ENCODE measurements around the gene IL25.
"Not testable (repeated sequence)": the region's sequence is repeated elsewhere in the genome, so short reads cannot be mapped to it uniquely, and the experiment has no call there.

IL25 gene

DNA sequence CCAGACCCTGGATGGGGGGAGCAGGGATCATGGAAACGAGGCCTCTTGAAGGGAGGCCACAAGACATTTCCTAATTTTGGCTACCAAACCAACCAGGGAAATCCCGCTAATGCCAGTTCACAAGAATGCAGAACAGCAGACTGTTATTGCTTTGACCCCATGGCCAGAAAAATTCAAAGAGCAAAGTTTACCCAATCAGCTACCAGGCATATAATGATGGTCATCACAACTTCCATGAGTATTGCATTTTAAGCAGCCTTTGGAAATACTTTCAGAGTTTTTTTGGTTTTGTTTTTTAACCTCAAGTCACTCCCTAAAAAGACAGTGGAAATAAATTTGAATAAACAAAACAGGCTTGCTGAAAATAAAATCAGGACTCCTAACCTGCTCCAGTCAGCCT is at the start of gene IL25:
TSS of gene IL25 (plus strand) at position 301 of the 400 bp plus-strand sequence.
- Histone ChIP-seq H3K4me1 (ENCODE audit: insufficient read depth, low read length) (no peaks in the 10 kb centered on the region), H3K36me3 (ENCODE audit: insufficient read depth, low read length) (no peaks in the 10 kb centered on the region), H2AFZ (ENCODE audit: low read depth, low read length) (no peak within 1 kb of the TSS), H3K27me3 (ENCODE audit: insufficient read depth, low read length) (peaks cover 40% of the 10 kb centered on the region), H3K4me3 (ENCODE audit: low read length) (no peak within 1 kb of the TSS), H3K9me3 (ENCODE audit: low read length) (no peaks in the 10 kb centered on the region)

GRCh38 chr14:23323838-23324454 is 48.7 kb upstream of the IL25 start:
- H3K4me1 ChIP-seq (ENCODE audit: insufficient read depth, low read length): peaks cover 19% of the 10 kb centered on the region
- H3K9me3 ChIP-seq (ENCODE audit: low read length): no peaks in the 10 kb centered on the region
- H3K27me3 ChIP-seq (ENCODE audit: insufficient read depth, low read length): no peaks in the 10 kb centered on the region
- H2AFZ ChIP-seq (ENCODE audit: low read depth, low read length): no peak overlapping the region
- H3K36me3 ChIP-seq (ENCODE audit: insufficient read depth, low read length): peaks cover 30% of the 10 kb centered on the region
- H3K4me3 ChIP-seq (ENCODE audit: low read length): no peak overlapping the region

- Histone ChIP-seq H3K36me3 (ENCODE audit: insufficient read depth, low read length) (peaks cover 30% of the 10 kb centered on the region), H3K27me3 (ENCODE audit: insufficient read depth, low read length) (no peaks in the 10 kb centered on the region), H3K4me1 (ENCODE audit: insufficient read depth, low read length) (peaks cover 19% of the 10 kb centered on the region), H3K9me3 (ENCODE audit: low read length) (no peaks in the 10 kb centered on the region), H3K4me3 (ENCODE audit: low read length) (no peak overlapping the region), H2AFZ (ENCODE audit: low read depth, low read length) (no peak overlapping the region)
Observed at GRCh38 chr14:23324455-23324846, 48.2 kb upstream of the IL25 start.

GRCh38 chr14:23324993-23325392 is 47.6 kb upstream of the IL25 start:
- Histone ChIP-seq H3K36me3 (ENCODE audit: insufficient read depth, low read length) (peaks cover 30% of the 10 kb centered on the region), H3K4me3 (ENCODE audit: low read length) (no peak overlapping the region)

GRCh38 chr14:23325746-23326145 is 46.9 kb upstream of the IL25 start:
- not testable (repeated sequence) for H2AFZ ChIP-seq (ENCODE audit: low read depth, low read length); H3K4me3 ChIP-seq (ENCODE audit: low read length); H3K27me3 ChIP-seq (ENCODE audit: insufficient read depth, low read length); H3K9me3 ChIP-seq (ENCODE audit: low read length)
- peaks cover 30% of the 10 kb centered on the region for H3K36me3 ChIP-seq (ENCODE audit: insufficient read depth, low read length)
- peaks cover 10% of the 10 kb centered on the region for H3K4me1 ChIP-seq (ENCODE audit: insufficient read depth, low read length)

More at GRCh38 chr14:23324993-23325392, 47.6 kb upstream of the IL25 start:
- Histone ChIP-seq H3K27me3 (ENCODE audit: insufficient read depth, low read length) (no peaks in the 10 kb centered on the region), H2AFZ (ENCODE audit: low read depth, low read length) (no peak overlapping the region), H3K9me3 (ENCODE audit: low read length) (no peaks in the 10 kb centered on the region), H3K4me1 (ENCODE audit: insufficient read depth, low read length) (peaks cover 17% of the 10 kb centered on the region)

DNA sequence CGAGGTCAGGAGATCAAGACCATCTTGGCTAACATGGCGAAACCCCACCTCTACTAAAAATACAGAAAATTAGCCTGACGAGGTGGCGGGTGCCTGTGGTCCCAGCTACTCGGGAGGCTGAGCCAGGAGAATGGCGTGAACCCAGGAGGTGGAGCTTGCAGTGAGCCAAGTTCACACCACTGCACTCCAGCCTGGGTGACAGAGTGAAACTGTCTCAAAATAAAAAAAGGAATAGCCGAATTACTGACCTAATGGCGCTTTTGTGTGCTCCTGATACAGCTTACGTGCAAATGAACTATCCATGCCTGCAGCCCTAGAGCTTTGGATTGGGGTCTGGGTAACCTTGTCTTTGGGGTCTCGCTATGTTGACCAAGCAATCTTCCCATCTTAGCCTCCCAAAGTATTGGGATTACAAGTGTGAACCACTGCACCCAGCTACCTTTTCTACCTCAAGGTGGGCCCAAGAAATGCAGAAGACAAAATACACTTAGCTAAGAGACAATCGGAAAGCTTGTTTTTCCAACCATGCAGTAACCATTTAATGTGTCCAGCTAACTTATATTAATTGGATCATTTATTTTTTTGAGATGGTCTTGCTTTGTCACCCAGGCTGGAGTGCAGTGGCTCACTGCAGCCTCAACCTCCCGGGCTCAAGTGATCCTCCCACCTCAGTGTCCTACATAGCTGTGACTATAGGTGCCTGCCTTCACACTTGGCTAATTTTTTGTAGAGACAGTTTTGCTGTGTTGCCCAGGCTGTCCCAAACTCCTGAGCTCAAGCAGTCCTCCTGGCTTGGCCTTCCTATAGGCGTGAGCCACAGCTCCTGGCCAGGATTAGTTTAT is 45.9 kb upstream of the IL25 start:
- Histone ChIP-seq H3K27me3 (ENCODE audit: insufficient read depth, low read length) (no peaks in the 10 kb centered on the region), H3K4me1 (ENCODE audit: insufficient read depth, low read length) (peaks cover 10% of the 10 kb centered on the region), H2AFZ (ENCODE audit: low read depth, low read length) (no peak overlapping the region), H3K36me3 (ENCODE audit: insufficient read depth, low read length) (peaks cover 30% of the 10 kb centered on the region), H3K9me3 (ENCODE audit: low read length) (no peaks in the 10 kb centered on the region), H3K4me3 (ENCODE audit: low read length) (no peak overlapping the region)

DNA sequence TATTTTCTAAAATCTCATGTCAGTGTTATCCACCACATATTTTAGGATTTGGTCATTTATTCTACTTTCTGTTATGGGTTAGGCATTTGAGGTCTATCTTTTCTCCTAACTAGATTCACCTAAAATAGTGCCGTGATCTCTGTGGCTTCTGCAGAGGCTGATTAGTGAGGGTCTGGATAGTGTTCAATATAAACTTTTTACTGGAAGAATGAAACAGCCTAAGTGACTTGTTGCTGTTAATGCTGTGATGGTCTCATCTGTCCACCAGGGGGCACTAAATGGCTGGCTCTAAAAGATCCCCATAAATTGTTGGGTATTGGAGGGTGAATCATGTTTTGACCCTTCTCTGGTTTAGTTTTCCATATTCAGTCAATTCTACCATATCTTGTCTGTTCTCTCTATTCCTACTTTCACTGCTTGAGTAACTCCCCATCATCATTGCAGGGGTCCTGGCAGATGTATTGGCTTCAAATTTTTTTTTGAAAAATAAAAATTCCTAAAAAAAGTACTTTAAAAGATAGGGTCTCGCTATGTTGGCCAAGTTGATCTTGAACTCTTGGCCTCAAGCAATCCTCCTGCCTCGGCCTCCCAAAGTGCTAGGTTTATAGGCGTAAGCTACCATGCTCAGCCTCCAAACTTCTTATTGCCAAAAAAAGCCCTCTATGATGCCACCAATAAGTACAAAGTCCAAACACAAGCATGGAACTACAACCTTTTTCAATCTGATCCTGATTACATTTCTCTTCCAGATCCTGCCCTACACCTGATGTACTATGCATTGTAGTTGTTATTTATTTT is 44.5 kb upstream of the IL25 start:
- Histone ChIP-seq H3K4me1 (ENCODE audit: insufficient read depth, low read length) (peaks cover 4% of the 10 kb centered on the region), H3K36me3 (ENCODE audit: insufficient read depth, low read length) (peaks cover 24% of the 10 kb centered on the region), H3K4me3 (ENCODE audit: low read length) (no peak overlapping the region), H2AFZ (ENCODE audit: low read depth, low read length) (no peak overlapping the region), H3K9me3 (ENCODE audit: low read length) (no peaks in the 10 kb centered on the region), H3K27me3 (ENCODE audit: insufficient read depth, low read length) (no peaks in the 10 kb centered on the region)

DNA sequence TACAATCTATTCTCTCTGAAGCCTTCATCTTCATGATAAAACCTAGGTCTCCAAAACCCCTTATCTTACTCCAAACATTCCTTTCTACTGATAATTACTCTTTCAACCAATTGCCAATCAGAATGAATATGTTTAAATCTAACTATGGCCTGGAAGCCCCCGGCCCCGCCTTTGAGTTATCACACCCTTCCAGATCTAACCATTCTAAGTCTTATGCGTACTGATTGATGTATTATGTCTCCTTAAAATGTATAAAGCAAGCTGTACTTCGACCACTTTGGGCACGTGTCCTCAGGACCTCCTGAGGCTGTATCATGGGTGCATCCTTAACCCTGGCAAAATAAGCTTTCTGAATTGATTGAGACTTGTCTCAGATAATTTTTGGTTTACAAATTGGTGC is 37.0 kb upstream of the IL25 start:
- H3K27me3 ChIP-seq (ENCODE audit: insufficient read depth, low read length): no peaks in the 10 kb centered on the region
- H3K4me3 ChIP-seq (ENCODE audit: low read length): no peak overlapping the region
- H3K4me1 ChIP-seq (ENCODE audit: insufficient read depth, low read length): no peaks in the 10 kb centered on the region
- H3K36me3 ChIP-seq (ENCODE audit: insufficient read depth, low read length): no peaks in the 10 kb centered on the region
- H3K9me3 ChIP-seq (ENCODE audit: low read length): no peaks in the 10 kb centered on the region
- H2AFZ ChIP-seq (ENCODE audit: low read depth, low read length): no peak overlapping the region

- Histone ChIP-seq H3K36me3 (ENCODE audit: insufficient read depth, low read length) (no peaks in the 10 kb centered on the region), H3K4me1 (ENCODE audit: insufficient read depth, low read length) (no peaks in the 10 kb centered on the region), H3K4me3 (ENCODE audit: low read length) (no peak overlapping the region), H3K27me3 (ENCODE audit: insufficient read depth, low read length) (no peaks in the 10 kb centered on the region), H2AFZ (ENCODE audit: low read depth, low read length) (no peak overlapping the region), H3K9me3 (ENCODE audit: low read length) (peaks cover 7% of the 10 kb centered on the region)
Observed at GRCh38 chr14:23339506-23340268, 32.9 kb upstream of the IL25 start.

- H3K4me3 ChIP-seq (ENCODE audit: low read length): no peak overlapping the region
- H3K9me3 ChIP-seq (ENCODE audit: low read length): peaks cover 7% of the 10 kb centered on the region
- no peaks in the 10 kb centered on the region for H3K36me3 ChIP-seq (ENCODE audit: insufficient read depth, low read length)
- no peaks in the 10 kb centered on the region for H3K4me1 ChIP-seq (ENCODE audit: insufficient read depth, low read length)
- no peaks in the 10 kb centered on the region for H3K27me3 ChIP-seq (ENCODE audit: insufficient read depth, low read length)
- H2AFZ ChIP-seq (ENCODE audit: low read depth, low read length): no peak overlapping the region
Observed at GRCh38 chr14:23344481-23344880, 28.1 kb upstream of the IL25 start.

DNA sequence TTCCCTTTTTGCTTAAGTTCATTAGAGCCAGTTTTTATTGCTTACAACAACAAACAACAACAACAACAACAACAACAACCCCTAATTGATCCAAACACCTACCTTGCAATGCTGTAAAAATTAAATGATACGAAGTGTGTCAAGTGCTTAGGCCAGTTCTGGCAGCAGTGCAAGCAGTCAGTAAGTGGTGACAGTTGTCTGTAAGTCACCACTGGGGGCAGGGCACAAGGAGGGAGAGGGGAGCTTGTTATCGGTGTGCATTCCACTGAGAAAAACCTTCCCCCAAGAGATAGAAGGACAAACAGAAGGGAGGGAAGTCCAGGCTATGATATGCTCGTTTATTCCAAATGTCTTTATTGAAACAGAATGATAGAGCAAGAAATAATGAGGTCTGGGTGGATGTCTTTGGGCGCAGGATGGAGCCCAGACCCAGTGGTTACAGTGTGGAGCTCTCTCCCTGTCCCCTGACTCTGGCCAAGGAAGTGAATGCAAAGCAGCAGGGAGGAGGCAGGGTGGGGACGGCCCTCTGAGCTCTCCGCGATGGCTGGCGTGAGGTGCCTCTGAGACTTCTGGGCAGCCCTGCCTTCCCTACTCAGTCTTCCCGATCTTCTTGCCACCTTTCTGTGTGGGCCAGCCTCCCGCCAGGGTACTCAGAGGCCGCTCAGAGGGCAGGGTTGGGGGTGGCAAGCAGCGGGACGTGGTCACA is 26.5 kb upstream of the IL25 start:
- Histone ChIP-seq H3K4me1 (ENCODE audit: insufficient read depth, low read length) (no peaks in the 10 kb centered on the region), H2AFZ (ENCODE audit: low read depth, low read length) (no peak overlapping the region), H3K4me3 (ENCODE audit: low read length) (no peak overlapping the region), H3K9me3 (ENCODE audit: low read length) (peaks cover 7% of the 10 kb centered on the region), H3K27me3 (ENCODE audit: insufficient read depth, low read length) (no peaks in the 10 kb centered on the region), H3K36me3 (ENCODE audit: insufficient read depth, low read length) (no peaks in the 10 kb centered on the region)

GRCh38 chr14:23346693-23347405 is 25.8 kb upstream of the IL25 start:
- Histone ChIP-seq H3K27me3 (ENCODE audit: insufficient read depth, low read length) (no peaks in the 10 kb centered on the region), H3K4me3 (ENCODE audit: low read length) (no peak overlapping the region), H3K9me3 (ENCODE audit: low read length) (peaks cover 6% of the 10 kb centered on the region), H2AFZ (ENCODE audit: low read depth, low read length) (no peak overlapping the region), H3K4me1 (ENCODE audit: insufficient read depth, low read length) (peaks cover 3% of the 10 kb centered on the region), H3K36me3 (ENCODE audit: insufficient read depth, low read length) (no peaks in the 10 kb centered on the region)
